Activated CD4-positive, alpha-beta T cell treated with anti-CD3 and anti-CD28 coated beads, Interleukin-2, amount 50 U/mL, for 16 hours (primary cell): Measurements from ENCODE around the gene PITPNC1.
A peak's percentile ranks its signal among the peaks of the same experiment; 100 is the strongest.
"Not testable (repeated sequence)": the region's sequence is repeated elsewhere in the genome, so short reads cannot be mapped to it uniquely, and the experiment has no call there.

Experiments
- DNase-seq: peaks from one replicate; pipeline ENCODE4 v3.0.0-alpha.2; 2020

Gene PITPNC1

DNA sequence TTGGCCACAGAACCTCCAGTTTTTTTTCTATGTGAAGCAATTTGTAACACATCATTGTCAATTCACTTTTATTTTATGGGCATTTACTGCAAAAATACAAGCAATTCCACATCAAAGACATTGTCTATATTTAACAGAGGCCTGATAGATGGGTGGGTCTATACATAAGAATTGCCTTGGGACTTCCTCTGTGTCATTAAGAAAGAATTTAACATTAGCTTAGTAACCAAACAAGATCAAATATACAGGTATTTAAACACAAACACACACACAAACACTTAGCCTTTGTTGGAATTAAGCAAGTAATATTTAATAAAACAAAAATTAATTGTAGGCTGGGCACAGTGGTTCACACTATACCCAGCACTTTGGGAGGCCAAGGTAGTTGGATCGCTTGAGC, 4.3 kb upstream of the PITPNC1 start:
- no peak for DNase-seq

DNA sequence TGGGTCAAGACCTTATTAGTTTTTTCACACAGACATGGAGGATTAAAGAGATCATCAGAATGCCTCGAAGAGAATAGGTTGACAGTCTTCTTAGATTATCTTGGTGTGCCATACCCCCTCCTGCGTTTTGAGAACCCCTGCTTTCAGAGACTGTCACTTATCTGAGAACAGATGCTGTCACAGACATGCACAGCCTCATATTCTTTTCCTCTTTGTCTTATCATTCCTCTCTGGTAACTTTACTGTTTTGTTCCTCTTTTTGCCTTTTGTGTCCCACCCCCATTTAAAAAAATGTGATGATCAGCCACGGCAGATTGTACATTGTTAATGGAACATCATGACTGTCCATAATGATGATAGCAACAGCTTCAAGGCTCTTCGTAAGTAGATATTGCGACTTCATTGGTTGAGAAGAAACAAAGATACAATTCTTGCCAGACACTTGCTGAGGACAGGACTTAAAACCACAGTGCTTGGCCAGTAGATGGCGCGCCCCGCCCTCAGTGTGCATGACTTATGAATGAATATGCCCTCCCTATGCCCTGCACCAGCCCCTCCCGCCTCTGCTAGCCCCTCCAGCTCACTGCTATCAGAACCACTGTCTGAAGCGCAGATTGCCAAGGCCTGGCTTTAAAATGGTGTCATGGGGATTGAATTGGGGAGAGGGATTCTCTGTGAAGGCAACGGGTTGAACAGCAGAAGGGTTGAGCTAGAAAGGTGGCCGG, 2.6 kb upstream of the PITPNC1 start:
- DNase-seq: peak; percentile 87

DNA sequence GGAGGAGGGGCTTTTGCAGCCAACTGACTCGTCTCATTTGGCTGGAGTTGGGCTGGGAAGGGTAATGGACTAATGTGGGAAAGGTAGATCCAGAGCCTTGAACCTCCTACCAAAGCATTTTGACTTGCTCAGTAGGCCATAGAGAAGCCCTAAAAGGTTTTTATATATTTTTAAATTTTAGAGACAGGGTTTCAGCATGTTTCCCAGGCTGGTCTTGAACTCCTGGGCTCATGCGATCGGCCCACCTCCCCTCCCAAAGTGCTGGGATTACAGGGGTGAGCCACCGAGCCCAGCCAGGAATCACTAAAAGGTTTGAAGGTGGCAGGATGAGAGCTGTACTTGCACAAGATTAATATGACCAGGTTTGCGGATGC, 2.0 kb upstream of the PITPNC1 start:
- DNase-seq: no peak

DNA sequence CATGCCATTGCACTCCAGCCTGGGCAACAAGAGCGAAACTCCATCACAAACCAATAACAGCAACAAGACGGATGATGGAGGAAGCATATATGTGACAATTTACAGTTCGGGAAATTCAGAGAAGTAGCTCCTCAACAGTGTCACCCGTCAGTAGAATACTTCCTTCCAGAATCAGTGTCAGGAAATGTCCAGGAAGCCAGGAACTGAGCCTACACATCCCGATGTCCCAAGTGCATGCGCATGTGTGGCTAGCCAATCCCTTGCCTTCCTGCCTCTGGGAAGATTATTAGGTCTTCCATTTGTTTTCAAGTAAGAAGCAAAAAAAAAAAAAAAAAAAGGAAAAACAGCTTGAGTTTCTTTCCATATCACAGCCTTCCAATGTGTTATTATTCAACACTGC, 1.4 kb upstream of the PITPNC1 start:
- no peak for DNase-seq

DNA sequence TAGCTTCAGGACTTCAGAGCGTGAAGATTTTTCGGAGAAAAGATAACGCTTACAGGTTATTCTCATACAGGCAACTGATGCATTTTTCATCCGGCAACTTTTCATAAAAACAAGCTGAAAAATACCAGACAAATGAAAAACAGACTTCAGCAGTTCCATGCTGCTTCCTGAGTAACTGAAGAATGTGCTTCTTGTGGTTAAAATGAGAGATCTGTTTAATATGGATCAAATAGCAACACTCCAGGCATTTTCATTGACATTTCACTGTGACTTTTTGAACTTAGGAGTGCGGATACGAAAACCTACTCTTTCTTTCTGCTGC, 705 bp upstream of the PITPNC1 start:
- no peak for DNase-seq

DNA sequence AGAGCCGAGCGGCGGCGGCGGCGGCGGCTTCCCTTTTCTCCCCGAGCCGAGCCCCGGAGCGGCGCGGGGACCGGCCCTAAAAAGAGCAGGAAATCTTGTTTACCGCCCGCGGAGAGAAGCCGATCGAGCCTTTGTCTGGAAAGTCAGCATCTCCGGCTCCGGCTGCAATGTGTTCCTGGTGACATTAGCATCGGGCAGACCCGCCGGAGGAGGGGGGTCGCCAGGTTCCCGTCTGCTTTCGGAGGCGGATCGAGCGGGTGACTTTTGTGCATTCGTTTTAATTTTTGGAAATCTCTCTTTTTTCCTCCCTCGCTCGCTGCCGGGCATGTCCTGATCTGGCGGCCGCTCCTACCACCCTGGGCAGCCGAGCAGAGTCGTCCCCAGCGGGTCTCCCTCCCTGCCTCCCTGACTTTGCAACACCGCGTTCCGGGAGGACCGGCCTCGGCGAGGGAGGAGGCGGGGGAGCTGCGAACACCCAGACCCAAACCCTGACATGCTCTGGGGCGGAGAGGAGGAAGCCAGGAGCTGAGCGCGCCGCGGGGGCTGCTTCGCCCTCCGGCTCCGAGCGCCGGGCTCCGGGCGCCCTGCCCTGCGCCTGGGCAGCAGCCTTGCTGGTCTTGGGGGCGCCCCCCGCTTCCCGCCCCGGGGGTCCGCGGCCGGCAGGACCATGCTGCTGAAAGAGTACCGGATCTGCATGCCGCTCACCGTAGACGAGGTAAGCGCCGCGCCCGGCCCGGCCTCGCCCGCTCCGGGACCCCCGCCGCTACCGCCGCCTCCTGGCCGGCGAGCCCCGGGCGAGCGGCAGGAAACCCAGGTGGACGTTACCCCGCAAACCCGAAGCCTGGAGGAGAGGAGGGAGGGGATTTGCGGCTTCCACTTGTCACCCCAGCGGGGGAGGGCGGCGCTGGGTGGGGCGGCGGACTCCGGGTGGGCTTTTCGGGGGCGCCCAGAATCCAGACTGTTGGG, 690 bp downstream of the PITPNC1 start:
- peak; percentile 52 for DNase-seq

DNA sequence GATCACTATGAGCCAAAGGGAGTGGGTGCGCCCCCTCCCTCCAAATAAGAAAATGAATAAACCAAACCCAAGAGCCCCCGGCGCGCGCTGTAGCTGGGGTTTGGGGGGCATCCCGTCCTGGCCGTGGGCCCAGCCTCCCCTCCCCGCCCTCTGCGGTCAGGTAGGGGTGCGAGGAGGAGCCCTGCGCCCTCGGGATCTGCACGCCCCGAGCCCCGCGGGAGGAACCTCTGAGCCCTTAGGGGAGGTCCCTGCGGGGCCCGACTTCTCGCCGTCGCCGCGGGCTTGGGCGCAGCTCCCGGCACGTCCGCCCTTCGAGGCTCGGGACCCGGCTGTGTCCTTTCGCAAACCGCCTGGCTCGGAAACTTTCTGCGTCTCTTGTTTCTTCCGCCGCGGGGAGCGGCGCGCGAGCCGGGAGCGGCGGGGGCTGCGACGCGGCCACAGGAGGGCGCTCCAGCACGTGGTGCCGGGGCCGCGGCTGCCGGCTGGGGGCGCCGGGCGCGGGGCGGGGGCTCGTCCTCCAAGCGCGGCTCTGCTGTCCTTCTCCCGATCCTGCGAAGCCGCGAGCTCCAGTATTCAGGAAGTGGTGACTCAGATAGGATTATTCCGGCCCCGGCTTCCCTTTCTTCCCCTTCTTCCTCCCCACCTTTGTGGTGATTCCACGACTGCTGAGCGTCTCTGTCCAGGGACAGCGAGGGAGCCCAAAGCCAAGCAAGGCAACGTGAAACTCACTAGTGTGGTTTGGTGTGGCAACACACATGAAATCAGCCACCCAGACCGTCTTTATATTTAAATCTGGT, 1.6 kb downstream of the PITPNC1 start:
- DNase-seq: peak; percentile 76

DNA sequence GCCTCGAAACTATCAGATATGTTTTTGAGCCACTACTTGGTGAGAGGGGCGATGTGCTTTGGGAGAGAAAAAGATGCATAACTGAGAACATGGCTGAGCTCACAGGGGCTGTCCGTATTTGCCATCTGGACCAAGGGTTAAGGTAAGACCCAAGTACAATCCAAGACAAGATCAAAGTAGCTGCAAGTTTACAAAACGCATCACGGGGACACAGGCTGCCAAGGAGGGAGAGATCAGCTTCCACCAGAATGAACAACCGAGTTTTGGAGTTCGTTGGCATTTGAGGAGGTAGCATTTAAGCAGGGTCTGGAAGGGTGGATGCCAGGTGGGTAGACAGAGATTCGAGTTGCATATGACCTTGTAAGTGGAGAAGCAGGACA, 2.2 kb downstream of the PITPNC1 start:
- DNase-seq: no peak

DNA sequence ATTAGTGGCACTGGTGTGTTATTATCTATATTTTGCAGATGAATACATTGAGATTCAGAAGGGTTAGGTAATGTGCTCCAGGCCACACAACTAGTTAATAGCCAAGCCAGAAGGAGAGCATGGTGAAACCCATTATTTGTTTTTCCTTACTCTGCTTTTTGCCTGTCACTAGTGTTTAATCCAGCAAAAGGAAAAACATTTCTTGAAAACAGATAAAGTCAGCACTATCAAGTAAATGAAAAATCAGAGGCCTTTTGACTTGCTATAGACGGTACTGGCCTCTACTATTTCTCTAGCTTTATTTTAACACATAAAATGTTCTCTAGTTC, 4.8 kb downstream of the PITPNC1 start:
- DNase-seq: no peak

DNA sequence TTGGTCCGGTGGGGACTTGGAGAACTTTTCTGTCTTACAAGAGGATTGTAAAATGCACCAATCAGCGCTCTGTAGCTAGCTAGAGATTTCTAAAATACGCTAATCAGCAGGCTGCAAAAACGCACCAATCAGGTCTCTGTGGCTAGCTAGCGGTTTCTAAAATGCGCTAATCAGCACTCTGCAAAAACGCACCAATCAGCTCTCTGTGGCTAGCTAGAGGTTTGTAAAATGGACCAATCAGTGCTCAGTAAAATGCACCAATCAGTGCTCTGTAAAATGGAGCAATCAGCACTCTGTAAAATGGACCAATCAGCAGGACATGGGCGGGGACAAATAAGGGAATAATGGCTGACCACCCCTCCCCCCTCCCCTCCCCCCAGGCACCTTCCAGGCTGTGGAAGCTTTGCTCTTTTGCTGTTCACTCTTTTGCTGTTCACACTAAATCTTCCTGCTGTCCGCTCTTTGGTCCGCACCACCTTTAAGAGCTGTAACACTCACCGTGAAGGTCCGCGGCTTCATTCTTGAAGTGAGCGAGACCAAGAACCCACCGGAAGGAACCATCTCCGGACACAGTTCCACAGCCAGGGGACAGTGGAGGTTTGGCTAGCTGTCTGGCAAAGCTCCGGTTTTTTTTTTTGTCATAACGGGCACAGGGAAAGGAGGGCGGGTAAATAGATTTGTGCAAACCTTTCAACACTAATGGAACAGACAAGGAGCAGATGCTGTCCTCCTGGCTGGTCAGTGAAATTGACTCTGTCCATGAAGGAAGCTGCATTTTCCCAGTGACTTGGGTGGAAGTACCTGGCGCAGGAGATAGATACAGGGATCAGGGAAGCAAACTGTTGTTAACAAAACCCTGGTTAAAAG, 8.3 kb downstream of the PITPNC1 start:
- DNase-seq: no peak

DNA sequence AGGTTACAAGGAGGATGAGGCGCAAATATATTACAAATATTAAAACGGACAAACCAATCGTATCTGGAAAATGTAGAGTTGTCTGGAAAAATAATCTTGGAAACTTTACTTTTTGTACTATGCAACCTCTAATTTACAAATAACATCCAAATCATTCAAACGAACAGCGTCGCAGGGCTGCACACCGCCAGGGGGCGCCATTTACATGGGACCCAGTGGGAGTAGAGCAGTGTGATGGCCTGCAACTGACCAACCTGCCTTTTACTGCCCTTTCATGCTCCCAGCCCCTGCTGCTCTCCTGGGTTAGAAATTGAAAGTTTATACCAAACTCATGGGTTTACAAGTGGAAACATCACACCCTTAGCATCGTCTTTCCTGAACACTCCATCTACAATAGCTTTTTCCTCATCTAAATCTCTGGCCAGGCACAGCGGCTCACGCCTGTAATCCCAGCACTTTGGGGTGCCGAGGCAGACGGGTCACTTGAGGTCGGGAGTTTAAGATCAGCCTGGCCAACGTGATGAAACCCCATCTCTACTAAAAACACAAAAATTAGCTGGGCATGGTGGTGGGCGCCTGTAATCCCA, 10.0 kb downstream of the PITPNC1 start:
- peak; percentile 70 for DNase-seq

DNA sequence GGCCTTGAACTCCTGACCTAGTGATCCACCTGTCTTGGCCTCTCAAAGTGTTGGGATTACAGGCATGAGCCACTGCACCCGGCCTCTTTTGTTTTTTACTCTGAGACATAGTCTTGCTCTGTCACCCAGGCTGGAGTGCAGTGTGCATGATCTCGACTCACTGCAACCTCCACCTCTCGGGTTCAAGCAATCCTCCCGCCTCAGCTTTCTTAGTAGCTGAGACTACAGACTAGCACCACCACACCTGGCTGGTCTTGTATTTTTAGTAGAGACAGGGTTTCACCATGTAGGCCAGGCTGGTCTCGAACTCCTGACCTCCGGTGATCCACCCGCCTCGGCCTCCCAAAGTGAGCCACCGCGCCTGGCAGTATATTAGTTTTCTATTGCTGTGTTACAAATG, 11.5 kb downstream of the PITPNC1 start:
- not testable (repeated sequence) for DNase-seq

DNA sequence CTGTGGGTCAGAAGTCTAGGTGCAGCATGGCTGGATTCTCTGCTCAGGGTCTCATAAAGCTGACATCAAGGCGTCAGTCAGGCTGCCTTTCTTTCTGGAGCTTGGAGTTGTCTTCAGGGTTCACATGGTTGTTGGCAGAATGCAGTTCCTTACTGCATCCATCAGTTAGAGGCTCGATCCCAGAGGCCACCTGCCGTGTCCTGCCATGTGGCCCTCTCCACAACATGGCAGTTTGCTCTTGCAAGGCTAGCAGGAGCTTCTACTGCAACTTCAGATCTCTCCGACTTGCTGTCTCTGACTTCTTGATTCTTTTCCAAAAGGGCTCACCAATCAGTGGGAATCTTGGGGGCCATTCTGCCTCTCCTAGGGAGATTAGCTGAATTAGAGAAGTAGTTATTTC, 11.9 kb downstream of the PITPNC1 start:
- DNase-seq: no peak

DNA sequence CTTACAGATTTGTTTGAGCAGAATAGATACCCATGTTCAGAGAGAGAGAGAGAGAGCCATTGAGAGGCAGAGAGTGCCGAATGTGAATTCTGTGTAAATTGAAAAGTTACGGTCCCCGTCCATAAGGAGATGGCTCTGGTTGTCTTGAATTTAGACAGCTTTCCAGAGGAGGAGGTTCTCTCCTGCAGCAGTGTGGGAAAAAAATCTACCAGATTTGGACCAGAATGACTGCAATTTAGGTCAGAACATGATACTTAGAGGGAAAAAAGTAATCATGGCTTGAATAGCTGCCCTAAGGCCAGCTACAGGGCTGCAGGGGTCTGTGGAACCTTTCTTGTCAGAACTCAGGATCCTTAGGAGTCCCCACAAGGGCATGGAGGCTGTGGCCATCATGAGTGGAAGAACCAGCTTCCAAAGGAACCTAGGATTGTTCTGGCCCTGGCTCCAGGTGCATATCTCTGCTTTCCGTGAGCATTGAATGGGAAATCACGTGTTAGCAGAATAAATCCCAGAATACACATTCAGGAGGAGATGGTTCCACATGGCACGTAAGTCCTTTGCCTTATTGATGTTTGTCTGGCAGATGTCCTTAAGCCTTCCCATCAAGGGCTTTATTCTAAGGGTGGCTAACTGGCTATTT, 13.0 kb downstream of the PITPNC1 start:
- no peak for DNase-seq

DNA sequence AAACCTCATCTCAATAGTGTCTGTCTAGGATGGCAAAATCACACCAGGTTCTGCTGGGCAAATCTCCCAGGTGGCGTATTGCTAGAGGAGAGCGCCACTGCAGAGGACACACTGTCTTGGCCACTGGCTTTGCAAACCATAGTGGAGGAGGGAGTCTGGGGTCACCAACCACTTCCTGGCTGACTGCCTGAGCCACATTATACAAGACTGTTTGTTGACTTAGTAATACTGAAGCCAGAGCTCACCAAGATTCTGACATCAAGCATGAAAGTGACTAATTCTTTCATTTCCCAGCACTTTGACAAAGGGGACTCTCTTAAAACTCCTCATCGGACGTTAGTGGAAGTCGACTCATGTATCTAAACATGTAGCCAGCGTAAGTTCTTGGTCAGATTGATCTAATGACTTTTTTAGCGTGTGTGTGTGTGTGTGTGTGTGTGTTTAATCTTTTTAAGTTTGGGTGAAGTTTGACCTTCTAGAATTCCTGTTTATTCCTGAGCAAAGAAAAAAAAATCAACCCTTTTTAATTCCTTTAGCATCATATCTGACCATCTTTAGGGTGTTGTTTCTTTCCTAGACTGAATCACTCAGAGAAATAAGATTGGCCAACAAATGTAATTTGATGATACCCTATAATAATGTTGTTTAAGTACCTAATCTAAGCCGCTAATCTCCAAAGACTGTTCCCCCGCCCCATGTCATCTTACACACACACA, 13.7 kb downstream of the PITPNC1 start:
- DNase-seq: peak; percentile 94

DNA sequence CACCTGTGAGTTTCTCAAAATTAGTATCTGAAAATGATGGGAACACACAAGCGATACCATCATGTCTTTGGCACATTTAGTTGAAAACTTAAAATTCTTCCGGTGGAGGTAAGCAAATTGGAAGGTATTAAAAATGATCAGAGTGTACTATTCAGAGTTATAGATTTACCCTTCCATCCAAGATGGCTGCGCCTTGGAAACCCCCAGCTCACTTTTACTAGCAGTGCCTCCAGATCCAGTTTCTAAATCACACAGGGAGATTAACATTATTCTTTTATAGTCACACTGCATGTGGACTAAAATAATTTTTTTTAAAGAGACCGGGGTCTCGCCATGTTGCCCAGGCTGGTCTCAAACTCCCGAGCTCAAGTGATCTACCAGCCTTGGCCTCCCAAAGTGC, 15.0 kb downstream of the PITPNC1 start:
- no peak for DNase-seq

DNA sequence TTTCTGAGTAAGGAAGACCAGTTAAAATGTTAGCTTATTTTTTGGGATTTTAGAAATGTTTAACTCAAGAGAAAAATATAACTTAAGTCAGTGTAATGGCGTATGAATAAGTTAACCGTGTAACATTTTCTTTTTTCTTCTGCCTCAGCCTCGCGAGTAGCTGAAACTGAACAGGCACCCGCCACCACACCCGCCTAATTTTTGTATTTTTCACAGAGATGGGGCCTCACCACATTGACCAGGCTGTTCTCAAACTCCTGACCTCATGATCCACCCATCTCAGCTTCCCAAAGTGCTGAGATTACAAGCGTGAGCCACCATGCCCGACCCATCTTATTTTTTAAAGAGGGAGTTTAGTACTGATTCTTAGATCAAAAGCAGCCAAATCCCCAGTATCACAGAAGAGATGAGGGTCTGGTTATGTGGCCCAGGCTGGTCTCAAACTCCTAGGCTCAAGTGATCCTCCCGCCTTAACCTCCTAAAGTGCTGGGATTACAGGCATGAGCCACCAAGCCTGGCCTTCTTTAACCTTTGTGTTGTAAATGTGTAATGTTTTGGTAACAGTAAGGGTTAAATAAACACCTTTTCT, 16.8 kb downstream of the PITPNC1 start:
- no peak for DNase-seq

DNA sequence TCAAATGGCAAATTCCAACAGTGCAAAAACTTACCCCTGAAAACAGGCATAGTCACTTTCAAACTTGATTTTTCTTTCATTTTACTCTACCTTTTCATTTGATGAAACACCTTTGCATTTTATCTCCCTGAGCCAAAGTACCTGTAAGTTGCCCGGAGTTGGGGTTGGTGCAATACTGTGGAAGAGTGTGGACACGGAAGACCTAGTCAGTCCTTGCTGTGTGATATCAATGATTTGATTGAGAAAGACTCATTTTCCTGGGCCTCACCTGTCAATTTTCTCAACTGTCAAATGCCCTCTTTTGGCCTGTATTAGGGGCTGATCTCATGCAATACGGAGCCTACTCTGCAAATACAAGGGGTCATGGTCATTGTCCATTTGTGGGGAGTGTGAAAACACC, 22.6 kb downstream of the PITPNC1 start:
- DNase-seq: no peak

DNA sequence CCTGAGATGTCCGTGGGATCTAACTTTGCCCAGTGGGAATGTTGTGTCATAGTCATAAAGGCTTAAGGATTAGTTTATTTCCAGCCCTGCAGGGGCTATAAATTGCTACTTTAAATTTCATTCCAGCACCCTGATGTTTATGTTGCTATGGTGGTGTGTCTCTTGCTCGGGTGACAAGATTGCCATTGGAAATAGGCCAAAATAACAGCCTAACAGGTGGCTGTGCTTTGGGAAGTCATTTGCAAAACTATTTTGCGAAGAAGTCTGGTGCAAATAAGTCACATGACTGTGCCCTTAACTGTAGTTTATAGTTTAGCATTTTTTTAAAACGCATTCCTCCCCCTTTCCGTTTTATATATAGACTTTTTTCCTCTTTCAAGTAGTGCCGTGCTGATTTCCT, 23.1 kb downstream of the PITPNC1 start:
- DNase-seq: no peak

DNA sequence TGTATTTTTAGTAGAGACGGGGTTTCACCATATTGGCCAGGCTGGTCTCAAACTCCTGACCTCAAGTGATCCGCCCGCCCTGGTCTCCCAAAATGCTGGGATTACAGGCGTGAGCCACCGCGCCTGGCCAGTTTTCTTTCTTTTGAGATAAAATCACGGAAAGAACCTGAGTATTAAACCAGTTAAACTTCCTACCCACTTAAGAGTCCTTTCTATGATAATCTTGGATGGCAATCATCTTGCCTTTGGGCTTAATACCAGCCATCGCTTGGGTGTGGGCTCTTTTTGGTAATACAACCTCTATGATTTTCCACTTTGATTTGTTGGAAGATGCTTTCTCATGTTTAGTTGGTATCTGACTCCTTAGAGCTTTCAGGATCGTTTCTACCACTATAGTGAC, 24.0 kb downstream of the PITPNC1 start:
- no peak for DNase-seq
